ENCODE results near the gene ZCWPW1. TPM values are rescaled to one million over a fixed set of nuclear protein-coding genes. Genes with fewer than 3 reads are reported as not detected.
A peak's percentile ranks its signal among the peaks of the same experiment; 100 is the strongest.

Gene ZCWPW1
- total and polyA plus RNA-seq, 10 of the 15 experiments (the other 5 are each of a cell fraction or from before 2014, with no cell fraction given), result 1.3 to 4.4 (median 3.7) TPM

DNA sequence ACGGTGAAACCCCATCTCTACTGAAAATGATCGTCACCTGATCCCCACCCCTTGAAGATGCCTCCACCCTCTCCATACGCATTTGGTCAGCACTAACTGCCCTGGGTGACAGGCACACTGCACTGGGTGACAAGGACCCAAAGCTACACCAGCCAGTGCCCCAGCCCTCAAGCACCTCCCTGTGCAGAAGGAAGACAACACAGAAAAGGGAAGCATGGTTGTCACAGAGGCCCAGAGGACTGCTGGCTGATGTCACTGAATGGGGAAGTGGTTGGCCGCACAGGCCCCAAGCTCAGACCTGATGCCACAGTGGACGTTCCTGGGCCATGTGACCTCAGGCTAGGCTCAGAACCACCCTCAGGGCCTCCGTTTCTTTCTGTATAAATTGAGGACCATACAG, 59.4 kb downstream of the ZCWPW1 start (continued):
- TF ChIP-seq BACH1 (IDR thresholded peaks at IDR 0.05; ENCODE audit: borderline replicate concordance) (peak; percentile 73; the same call in 1 of the 2 replicates), SPI1 (IDR thresholded peaks at IDR 0.05; ENCODE audit: borderline replicate concordance, insufficient read depth, low read depth, low read length) (peak; percentile 99), POU2F2 (IDR thresholded peaks at IDR 0.05; ENCODE audit: borderline replicate concordance, low read depth, low read length) (peak; percentile 72; the same call in 2 of the 3 replicates), BHLHE40 (IDR thresholded peaks at IDR 0.05; ENCODE audit: borderline replicate concordance in 1 of 2, low read depth in 2 of 2, low read length in 1 of 2) (peak in 1 of 2 experiments; percentile 75; a peak in 3 of 4 replicates), RUNX3 (IDR thresholded peaks at IDR 0.05; ENCODE audit: low read length) (peak; percentile 86), RAD51 (IDR thresholded peaks at IDR 0.05) (peak; percentile 95), SMAD5 (IDR thresholded peaks at IDR 0.05; ENCODE audit: low read depth) (no peak), ZNF24 (IDR thresholded peaks at IDR 0.05) (0 out of 2 replicates have a peak, but pooled peaks have one; percentile 10), RELA (IDR thresholded peaks at IDR 0.05; ENCODE audit: borderline replicate concordance, partially characterized antibody) (peak; percentile 55), NBN (IDR thresholded peaks at IDR 0.05) (peak; percentile 97), GATAD2B (conservative IDR thresholded peaks at IDR 0.05; ENCODE audit: low read depth) (peak; percentile 73; the same call in 1 of the 2 replicates), TBL1XR1 (IDR thresholded peaks at IDR 0.05; ENCODE audit: low read depth, low read length) (peak; percentile 46; the same call in 1 of the 2 replicates), PAX5 (IDR thresholded peaks at IDR 0.05; ENCODE audit: borderline replicate concordance, low read depth, low read length) (peak; percentile 83), CREM (IDR thresholded peaks at IDR 0.05; ENCODE audit: low read depth) (peak; percentile 72; the same call in 1 of the 2 replicates), KLF5 (IDR thresholded peaks at IDR 0.05; ENCODE audit: partially characterized antibody) (peak; percentile 41), MEF2B (IDR thresholded peaks at IDR 0.05; ENCODE audit: partially characterized antibody, poor library complexity, severe bottlenecking) (peak; percentile 72), ATF7 (IDR thresholded peaks at IDR 0.05; ENCODE audit: low read depth) (peak; percentile 96), HDGF (IDR thresholded peaks at IDR 0.05) (peak; percentile 95), ZZZ3 (IDR thresholded peaks at IDR 0.05; ENCODE audit: control insufficient read depth, insufficient read length, low read depth) (no peak)
- TF ChIP-seq, protein P1, sequence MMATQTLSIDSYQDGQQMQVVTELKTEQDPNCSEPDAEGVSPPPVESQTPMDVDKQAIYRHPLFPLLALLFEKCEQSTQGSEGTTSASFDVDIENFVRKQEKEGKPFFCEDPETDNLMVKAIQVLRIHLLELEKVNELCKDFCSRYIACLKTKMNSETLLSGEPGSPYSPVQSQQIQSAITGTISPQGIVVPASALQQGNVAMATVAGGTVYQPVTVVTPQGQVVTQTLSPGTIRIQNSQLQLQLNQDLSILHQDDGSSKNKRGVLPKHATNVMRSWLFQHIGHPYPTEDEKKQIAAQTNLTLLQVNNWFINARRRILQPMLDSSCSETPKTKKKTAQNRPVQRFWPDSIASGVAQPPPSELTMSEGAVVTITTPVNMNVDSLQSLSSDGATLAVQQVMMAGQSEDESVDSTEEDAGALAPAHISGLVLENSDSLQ (IDR thresholded peaks at IDR 0.05), result peak; percentile 82
- TF ChIP-seq, protein P2, sequence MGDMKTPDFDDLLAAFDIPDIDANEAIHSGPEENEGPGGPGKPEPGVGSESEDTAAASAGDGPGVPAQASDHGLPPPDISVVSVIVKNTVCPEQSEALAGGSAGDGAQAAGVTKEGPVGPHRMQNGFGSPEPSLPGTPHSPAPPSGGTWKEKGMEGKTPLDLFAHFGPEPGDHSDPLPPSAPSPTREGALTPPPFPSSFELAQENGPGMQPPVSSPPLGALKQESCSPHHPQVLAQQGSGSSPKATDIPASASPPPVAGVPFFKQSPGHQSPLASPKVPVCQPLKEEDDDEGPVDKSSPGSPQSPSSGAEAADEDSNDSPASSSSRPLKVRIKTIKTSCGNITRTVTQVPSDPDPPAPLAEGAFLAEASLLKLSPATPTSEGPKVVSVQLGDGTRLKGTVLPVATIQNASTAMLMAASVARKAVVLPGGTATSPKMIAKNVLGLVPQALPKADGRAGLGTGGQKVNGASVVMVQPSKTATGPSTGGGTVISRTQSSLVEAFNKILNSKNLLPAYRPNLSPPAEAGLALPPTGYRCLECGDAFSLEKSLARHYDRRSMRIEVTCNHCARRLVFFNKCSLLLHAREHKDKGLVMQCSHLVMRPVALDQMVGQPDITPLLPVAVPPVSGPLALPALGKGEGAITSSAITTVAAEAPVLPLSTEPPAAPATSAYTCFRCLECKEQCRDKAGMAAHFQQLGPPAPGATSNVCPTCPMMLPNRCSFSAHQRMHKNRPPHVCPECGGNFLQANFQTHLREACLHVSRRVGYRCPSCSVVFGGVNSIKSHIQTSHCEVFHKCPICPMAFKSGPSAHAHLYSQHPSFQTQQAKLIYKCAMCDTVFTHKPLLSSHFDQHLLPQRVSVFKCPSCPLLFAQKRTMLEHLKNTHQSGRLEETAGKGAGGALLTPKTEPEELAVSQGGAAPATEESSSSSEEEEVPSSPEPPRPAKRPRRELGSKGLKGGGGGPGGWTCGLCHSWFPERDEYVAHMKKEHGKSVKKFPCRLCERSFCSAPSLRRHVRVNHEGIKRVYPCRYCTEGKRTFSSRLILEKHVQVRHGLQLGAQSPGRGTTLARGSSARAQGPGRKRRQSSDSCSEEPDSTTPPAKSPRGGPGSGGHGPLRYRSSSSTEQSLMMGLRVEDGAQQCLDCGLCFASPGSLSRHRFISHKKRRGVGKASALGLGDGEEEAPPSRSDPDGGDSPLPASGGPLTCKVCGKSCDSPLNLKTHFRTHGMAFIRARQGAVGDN (IDR thresholded peaks at IDR 0.05), result peak; percentile 99
- TF ChIP-seq, protein P3, sequence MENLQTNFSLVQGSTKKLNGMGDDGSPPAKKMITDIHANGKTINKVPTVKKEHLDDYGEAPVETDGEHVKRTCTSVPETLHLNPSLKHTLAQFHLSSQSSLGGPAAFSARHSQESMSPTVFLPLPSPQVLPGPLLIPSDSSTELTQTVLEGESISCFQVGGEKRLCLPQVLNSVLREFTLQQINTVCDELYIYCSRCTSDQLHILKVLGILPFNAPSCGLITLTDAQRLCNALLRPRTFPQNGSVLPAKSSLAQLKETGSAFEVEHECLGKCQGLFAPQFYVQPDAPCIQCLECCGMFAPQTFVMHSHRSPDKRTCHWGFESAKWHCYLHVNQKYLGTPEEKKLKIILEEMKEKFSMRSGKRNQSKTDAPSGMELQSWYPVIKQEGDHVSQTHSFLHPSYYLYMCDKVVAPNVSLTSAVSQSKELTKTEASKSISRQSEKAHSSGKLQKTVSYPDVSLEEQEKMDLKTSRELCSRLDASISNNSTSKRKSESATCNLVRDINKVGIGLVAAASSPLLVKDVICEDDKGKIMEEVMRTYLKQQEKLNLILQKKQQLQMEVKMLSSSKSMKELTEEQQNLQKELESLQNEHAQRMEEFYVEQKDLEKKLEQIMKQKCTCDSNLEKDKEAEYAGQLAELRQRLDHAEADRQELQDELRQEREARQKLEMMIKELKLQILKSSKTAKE (IDR thresholded peaks at IDR 0.05; ENCODE audit: low read depth, poor library complexity, severe bottlenecking), result peak; percentile 37
